ENCODE measurements around the gene ADGRL2. TPM values are rescaled to one million over a fixed set of nuclear protein-coding genes. Genes with fewer than 3 reads are reported as not detected.

Gene ADGRL2
- total RNA-seq, 4 donors from 2014 or later: 50.7 to 72.4 (median 54.2) TPM

- DNase-seq (ENCODE audit: low spot score): no peak
- no peak for ATAC-seq (ENCODE audit: low FRiP score)
- TF ChIP-seq CTCF (IDR thresholded peaks at IDR 0.05): no peak
Measured at GRCh38 chr1:81998165-81998564, 197.4 kb downstream of the ADGRL2 start.

- DNase-seq (ENCODE audit: low spot score): no peak
- TF ChIP-seq CTCF (IDR thresholded peaks at IDR 0.05): no peak
- ATAC-seq (ENCODE audit: low FRiP score): no peak
Measured at GRCh38 chr1:81999364-81999763, 198.6 kb downstream of the ADGRL2 start.

GRCh38 chr1:82000221-82000620 is 199.5 kb downstream of the ADGRL2 start:
- DNase-seq (ENCODE audit: low spot score): no peak
- TF ChIP-seq CTCF (IDR thresholded peaks at IDR 0.05): no peak
- no peak for ATAC-seq (ENCODE audit: low FRiP score)

DNA sequence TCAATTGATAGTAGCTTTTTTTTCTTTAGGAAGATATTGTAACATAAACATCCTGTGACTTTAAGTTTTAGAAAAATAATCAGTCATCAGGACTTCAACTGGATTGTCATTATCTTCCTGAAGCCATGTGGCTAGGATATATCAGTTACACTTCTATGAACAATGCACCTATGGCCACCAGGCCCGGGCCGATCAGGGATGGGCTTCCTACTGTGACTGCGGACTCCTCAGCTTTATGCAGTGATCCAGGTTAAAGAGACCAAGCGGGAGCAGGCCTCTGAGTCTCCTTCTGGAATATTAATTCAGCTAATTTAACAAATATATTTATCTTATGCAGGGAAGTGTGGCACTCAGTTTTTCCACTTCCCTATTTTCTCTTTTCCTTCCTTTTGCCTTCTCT is 200.6 kb downstream of the ADGRL2 start:
- no peak for DNase-seq (ENCODE audit: low spot score)
- TF ChIP-seq CTCF (IDR thresholded peaks at IDR 0.05): no peak
- ATAC-seq (ENCODE audit: low FRiP score): no peak

DNA sequence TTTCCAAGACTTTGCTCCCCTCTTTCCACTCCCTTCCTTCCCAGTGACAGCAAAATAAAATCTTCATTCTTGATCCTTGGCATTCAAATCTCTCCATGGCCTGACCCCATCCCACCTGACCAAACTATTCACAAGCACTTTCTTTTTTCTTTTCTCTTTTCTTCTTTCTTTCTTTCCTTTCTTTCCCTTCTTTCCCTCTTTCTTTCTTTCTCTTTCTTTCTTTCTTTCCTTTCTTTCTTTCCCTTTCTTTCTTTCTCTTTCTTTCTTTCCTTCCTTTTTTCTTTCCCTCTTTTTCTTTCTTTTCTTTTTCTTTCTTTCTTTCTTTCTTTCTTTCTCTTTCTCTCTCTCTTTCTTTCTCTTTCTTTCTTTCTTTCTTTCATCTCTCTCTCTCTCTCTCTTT is 207.1 kb downstream of the ADGRL2 start:
- no peak for DNase-seq (ENCODE audit: low spot score)
- TF ChIP-seq CTCF (IDR thresholded peaks at IDR 0.05): no peak
- no peak for ATAC-seq (ENCODE audit: low FRiP score)

DNA sequence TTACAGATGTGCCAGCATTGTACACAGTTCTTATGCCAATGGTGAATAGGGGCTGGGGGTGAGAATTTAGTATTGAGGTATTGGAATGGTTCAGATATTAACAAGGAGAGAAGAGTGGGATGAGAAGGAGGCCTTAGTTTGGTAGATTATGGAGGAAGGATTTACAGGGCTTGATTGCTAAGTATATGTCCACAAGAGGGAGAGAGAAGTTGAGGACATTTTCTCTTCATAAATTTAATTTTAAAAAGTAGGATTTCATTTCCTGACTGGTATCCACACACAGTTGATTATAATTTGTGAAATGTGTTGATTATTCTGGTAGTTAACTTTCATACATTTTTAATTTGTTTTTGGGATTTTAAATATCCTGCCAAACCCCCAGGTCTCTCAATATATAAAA is 213.0 kb downstream of the ADGRL2 start:
- TF ChIP-seq CTCF (IDR thresholded peaks at IDR 0.05): no peak
- ATAC-seq (ENCODE audit: low FRiP score) (no peak), DNase-seq (ENCODE audit: low spot score) (no peak)

DNA sequence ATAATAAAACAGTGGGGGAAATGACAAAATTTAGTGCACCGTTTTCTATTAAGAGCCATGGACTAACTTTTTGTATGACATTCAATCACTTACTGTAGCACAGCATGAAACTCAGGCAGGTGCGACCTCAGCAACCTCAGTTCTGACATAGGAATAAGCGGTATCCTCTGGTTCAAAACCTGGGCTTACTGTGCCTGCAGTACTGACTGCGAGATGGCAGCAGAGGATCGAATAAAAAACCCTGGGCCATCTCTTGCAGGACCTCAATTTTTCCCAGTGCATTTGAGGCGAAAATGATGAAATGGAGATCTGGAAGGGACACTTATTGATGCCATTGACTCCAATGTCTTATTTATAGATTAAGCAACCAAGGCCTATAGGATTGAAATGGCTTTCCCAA is 214.7 kb downstream of the ADGRL2 start:
- no peak for ATAC-seq (ENCODE audit: low FRiP score)
- no peak for TF ChIP-seq CTCF (IDR thresholded peaks at IDR 0.05)

More for the DNA sequence above, 214.7 kb downstream of the ADGRL2 start:
- DNase-seq (ENCODE audit: low spot score): no peak

Data from omental fat pad (tissue), 4 donors.